A549 (cell line): ENCODE results near the gene ZNF536. TPM values are rescaled to one million over a fixed set of nuclear protein-coding genes. Genes with fewer than 3 reads are reported as not detected.
A peak's percentile ranks its signal among the peaks of the same experiment; 100 is the strongest.
"Not testable (repeated sequence)": the region's sequence is repeated elsewhere in the genome, so short reads cannot be mapped to it uniquely, and the experiment has no call there.

Experiments used
- ATAC-seq, 2 experiments: fragments of 200-7000 bp in 1 of 2; fragments of >200 bp in 1 of 2; cut with Nextera tagmentation in 1 of 2; cut with Tn5 transposase in 1 of 2; 3 replicates each; pipeline versions ENCODE4 v1.8.0 to v1.9.1; 2018 to 2020; ENCODE audit warnings: mild to moderate bottlenecking in 1 of 2, moderate library complexity in 1 of 2
- CTCF ChIA-PET: fragments of 300-600 bp; sonication (Branson Sonifier 250); formaldehyde crosslinking; extraction: SDS; loops from one replicate; lab custom pipeline; 2021; ENCODE audit warnings: antibody characterized with exemption, inconsistent platforms; lab: Yijun Ruan, JAX
- POLR2A ChIA-PET: fragments of 350-600 bp; formaldehyde crosslinking; extraction: SDS; loops from one replicate; lab custom pipeline; 2021; ENCODE audit warnings: antibody characterized with exemption, inconsistent platforms; lab: Yijun Ruan, JAX
- DNase-seq, 2 experiments: peaks; one replicate each; pipeline versions ENCODE4 v3.0.0 to v3.0.0-alpha.2; 2011 to 2016; ENCODE audit warnings: low read depth in 1 of 2, low spot score in 1 of 2
- FAIRE-seq: peaks from 2 replicates; lab custom pipeline; 2011; peaks lifted over from hg19 to GRCh38; lab: Jason Lieb, UNC
- H3K27ac ChIP-seq, 2 experiments: fragments of >200 bp; sonication (Bioruptor Twin); formaldehyde crosslinking; 3 replicates each; pipeline ENCODE4 v1.5.1; 2016 to 2017
- H3K4me1 ChIP-seq: fragments of >200 bp; sonication (Bioruptor Twin); formaldehyde crosslinking; 3 replicates; pipeline ENCODE4 v1.6.1; 2016
- H3K4me2 ChIP-seq: fragments of >200 bp; sonication (Bioruptor Twin); formaldehyde crosslinking; 3 replicates; pipeline ENCODE4 v1.6.1; 2016
- H3K4me3 ChIP-seq: fragments of >200 bp; sonication (Bioruptor Twin); formaldehyde crosslinking; 3 replicates; pipeline ENCODE4 v1.5.1; 2016
- H3K9me3 ChIP-seq: fragments of >200 bp; sonication (Bioruptor Twin); formaldehyde crosslinking; 3 replicates; pipeline ENCODE4 v1.6.1; 2016
- ATOH8 ChIP-seq: fragments of 250-450 bp; sonication (Bioruptor Pico); IDR thresholded peaks from 2 replicates; pipeline ENCODE4 v1.5.0; 2020; ENCODE audit warnings: low read depth, mild to moderate bottlenecking, moderate library complexity
- BHLHE40 ChIP-seq: IDR thresholded peaks from 2 replicates; pipeline ENCODE4 v1.6.1; 2012; ENCODE audit warnings: low read depth, low read length, inconsistent platforms
- EHMT2 ChIP-seq: fragments of 200-600 bp; sonication (generic); IDR thresholded peaks from 2 replicates; pipeline ENCODE4 v1.6.1; 2016; ENCODE audit warnings: antibody characterized with exemption, low read depth, mild to moderate bottlenecking, moderate library complexity
- GATA3 ChIP-seq: IDR thresholded peaks from 2 replicates; pipeline ENCODE4 v1.6.1; 2012; ENCODE audit warnings: borderline replicate concordance
- HOXA7 ChIP-seq: fragments of 250-450 bp; sonication (Bioruptor Pico); IDR thresholded peaks from 2 replicates; pipeline ENCODE4 v1.5.0; 2020; ENCODE audit warnings: mild to moderate bottlenecking, moderate library complexity
- KDM5A ChIP-seq: fragments of 200-600 bp; sonication (generic); IDR thresholded peaks from 2 replicates; pipeline ENCODE4 v1.6.1; 2016; ENCODE audit warnings: antibody characterized with exemption, mild to moderate bottlenecking
- MYC ChIP-seq: IDR thresholded peaks from 2 replicates; pipeline ENCODE4 v1.6.1; 2012; ENCODE audit warnings: mild to moderate bottlenecking, inconsistent platforms, low read length, improper control_type of control experiment, borderline replicate concordance
- NFE2L2 ChIP-seq: fragments of 150-350 bp; conservative IDR thresholded peaks from 2 replicates; pipeline ENCODE4 v1.6.1; 2014; ENCODE audit warnings: low read length
- NR3C1 ChIP-seq: fragments of >200 bp; sonication (Bioruptor Twin); formaldehyde crosslinking; IDR thresholded peaks from 3 replicates; pipeline ENCODE4 v1.6.1; 2017
- RCOR1 ChIP-seq: fragments of 150-350 bp; IDR thresholded peaks from 2 replicates; pipeline ENCODE4 v1.6.1; 2014; ENCODE audit warnings: antibody characterized with exemption, low read length, low read depth
- ZFP36 ChIP-seq: fragments of 450-650 bp; IDR thresholded peaks from 2 replicates; pipeline ENCODE4 v1.6.1; 2014; ENCODE audit warnings: borderline replicate concordance; ENCODE audit not compliant: partially characterized antibody
- WGBS: methylation state at CpG from one replicate; pipeline ENCODE4 v1.1.6; 2017; ENCODE audit errors: missing lambda C conversion rate; 5-methylcytosine and 5-hydroxymethylcytosine counted together
- polyA plus RNA-seq, 4 experiments: library from polyadenylated mRNA; depleted of rRNA in 3 of 4; stranded (reverse); fragments of >200 nt; fragmentation: RNase III in 1 of 4; extraction: RNeasy Plus Mini Kit Qiagen cat#74134 plus additional on column Dnase treatment in 1 of 4; gene quantifications; 2 replicates in 3 of 4; 3 replicates in 1 of 4; pipeline ENCODE4 v1.2.3, GENCODE V29; 2011 to 2017
- TF ChIP-seq, protein P1 (sequence below): fragments of >200 bp; sonication (Bioruptor Twin); formaldehyde crosslinking; IDR thresholded peaks from 3 replicates; pipeline ENCODE4 v1.6.1; 2016
- TF ChIP-seq, protein P2 (sequence below): fragments of >200 bp; sonication (Bioruptor Twin); formaldehyde crosslinking; IDR thresholded peaks from 2 replicates; pipeline ENCODE4 v1.6.1; 2016
- TF ChIP-seq, protein P3 (sequence below): IDR thresholded peaks from 2 replicates; pipeline ENCODE4 v1.6.1; 2012; ENCODE audit warnings: low read depth, borderline replicate concordance

The ZNF536 gene
- polyA plus RNA-seq, 2 of the 4 experiments (the other 2 are of a cell fraction) = not detected

DNA sequence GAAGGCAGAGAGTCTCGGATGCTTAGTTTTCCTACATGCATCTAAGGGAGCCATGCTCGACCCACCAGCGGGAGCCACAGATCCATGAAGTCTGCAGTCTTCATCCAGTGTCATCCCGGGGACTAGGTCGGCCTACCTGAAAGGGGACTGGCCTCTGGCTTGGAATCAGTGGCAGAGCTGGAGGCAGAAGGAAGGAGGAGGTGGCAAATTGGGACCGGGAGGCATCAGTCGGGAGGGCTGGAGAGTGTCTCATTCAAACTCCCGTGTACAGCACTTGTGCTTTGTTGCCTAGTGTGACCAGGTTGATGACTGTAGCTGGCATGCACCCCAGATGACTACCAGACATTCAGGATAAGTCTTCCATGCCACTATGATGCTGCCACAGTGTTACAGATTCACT is 26.5 kb upstream of the ZNF536 start:
- H3K4me3 ChIP-seq = no peak overlapping the region
- DNase-seq (no peak), ATAC-seq (no peak), FAIRE-seq (no peak)
- 0 out of 3 replicates have a peak, but pooled peaks cover 4% of the 10 kb centered on the region for H3K9me3 ChIP-seq
- no peak overlapping the region for H3K4me2 ChIP-seq
- TF ChIP-seq, protein P1, sequence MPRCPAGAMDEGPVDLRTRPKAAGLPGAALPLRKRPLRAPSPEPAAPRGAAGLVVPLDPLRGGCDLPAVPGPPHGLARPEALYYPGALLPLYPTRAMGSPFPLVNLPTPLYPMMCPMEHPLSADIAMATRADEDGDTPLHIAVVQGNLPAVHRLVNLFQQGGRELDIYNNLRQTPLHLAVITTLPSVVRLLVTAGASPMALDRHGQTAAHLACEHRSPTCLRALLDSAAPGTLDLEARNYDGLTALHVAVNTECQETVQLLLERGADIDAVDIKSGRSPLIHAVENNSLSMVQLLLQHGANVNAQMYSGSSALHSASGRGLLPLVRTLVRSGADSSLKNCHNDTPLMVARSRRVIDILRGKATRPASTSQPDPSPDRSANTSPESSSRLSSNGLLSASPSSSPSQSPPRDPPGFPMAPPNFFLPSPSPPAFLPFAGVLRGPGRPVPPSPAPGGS = no peak
- no peak for TF ChIP-seq ATOH8 (CRISPR knock-in tag)
- TF ChIP-seq RCOR1 = no peak
- TF ChIP-seq, protein P2, sequence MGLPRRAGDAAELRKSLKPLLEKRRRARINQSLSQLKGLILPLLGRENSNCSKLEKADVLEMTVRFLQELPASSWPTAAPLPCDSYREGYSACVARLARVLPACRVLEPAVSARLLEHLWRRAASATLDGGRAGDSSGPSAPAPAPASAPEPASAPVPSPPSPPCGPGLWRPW = no peak
- TF ChIP-seq NR3C1 = no peak
- no peak for TF ChIP-seq ZFP36
- no peaks in the 10 kb centered on the region for H3K4me1 ChIP-seq
- ChIA-PET POLR2A (no interaction called here), CTCF (interaction anchor here (1.3 kb wide), 1 partner anchor 8 kb away, joined by 3 read pairs; no protein-coding TSS in a partner anchor)
- WGBS = 2% methylated on average over 8 of the region's 8 CpGs
- H3K27ac ChIP-seq = no peak overlapping the region

DNA sequence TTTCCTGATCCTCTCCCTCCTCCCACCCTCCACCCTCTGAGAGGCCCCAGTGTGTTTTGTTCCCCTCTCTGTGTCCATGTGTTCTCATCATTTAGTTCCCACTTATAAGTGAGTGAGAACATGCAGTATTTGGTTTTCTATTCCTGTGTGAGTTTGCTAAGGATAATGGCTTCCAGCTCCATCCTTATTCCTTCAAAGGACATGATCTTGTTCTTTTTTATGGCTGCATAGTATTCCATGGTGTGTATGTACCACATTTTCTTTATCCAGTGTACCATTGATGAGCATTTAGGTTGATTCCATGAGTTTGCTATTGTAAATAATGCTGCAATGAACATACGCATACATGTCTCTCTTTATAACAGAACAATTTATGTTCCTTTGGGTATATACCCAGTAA is 25.7 kb upstream of the ZNF536 start:
- WGBS = 76% methylated on average over 1 of the region's 1 CpG
- POLR2A ChIA-PET = not testable (repeated sequence)

DNA sequence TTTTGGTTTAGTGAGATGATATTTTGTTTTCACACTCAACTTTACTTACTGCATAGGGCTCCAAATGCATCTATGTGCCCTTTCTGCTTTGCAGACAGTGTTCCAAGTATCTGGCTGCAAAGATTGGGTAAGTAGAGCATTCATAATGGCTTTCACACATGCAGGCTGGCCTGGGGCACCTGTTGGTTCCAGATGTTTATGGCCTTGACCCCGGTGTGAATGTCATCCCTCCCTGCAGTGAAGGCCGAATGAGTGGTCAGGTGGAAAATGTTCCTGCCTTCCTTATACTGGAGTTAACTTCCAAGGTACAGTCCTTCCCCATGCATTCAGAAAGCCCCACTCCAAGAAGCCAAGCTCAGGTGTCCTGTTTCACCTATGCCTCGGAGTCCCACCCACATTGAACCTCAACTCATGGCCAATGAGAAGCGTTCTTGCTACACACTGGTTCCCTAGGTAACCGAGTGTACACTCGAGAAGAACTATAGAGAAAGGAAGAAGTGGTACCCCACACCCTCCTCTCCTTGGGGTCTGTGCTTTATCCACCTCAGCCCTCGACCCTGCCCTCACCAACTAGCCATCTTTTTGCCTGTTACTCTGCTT is 23.0 kb upstream of the ZNF536 start:
- FAIRE-seq (no peak), DNase-seq (no peak), ATAC-seq (no peak)
- H3K4me1 ChIP-seq = no peaks in the 10 kb centered on the region
- no peak overlapping the region for H3K27ac ChIP-seq
- no peak overlapping the region for H3K4me3 ChIP-seq
- WGBS = 2% methylated on average over 7 of the region's 7 CpGs
- ChIA-PET CTCF (interaction anchor here (0.9 to 2.5 kb wide), 2 partner anchors 16 to 18 kb away, joined by 3 to 7 read pairs; no protein-coding TSS in a partner anchor), POLR2A (no interaction called here)
- no peak for TF ChIP-seq GATA3
- H3K4me2 ChIP-seq = no peak overlapping the region
- H3K9me3 ChIP-seq = 0 out of 3 replicates have a peak, but pooled peaks cover 4% of the 10 kb centered on the region

More for the DNA sequence above, 25.7 kb upstream of the ZNF536 start:
- H3K27ac ChIP-seq, H3K9me3 ChIP-seq, ATAC-seq, DNase-seq, H3K4me2 ChIP-seq, H3K4me3 ChIP-seq, H3K4me1 ChIP-seq: not testable (repeated sequence)
- CTCF ChIA-PET = interaction anchor here (1.4 kb wide), 1 partner anchor 17 kb away, joined by 6 read pairs; no protein-coding TSS in a partner anchor
- peak; percentile 51 for FAIRE-seq

DNA sequence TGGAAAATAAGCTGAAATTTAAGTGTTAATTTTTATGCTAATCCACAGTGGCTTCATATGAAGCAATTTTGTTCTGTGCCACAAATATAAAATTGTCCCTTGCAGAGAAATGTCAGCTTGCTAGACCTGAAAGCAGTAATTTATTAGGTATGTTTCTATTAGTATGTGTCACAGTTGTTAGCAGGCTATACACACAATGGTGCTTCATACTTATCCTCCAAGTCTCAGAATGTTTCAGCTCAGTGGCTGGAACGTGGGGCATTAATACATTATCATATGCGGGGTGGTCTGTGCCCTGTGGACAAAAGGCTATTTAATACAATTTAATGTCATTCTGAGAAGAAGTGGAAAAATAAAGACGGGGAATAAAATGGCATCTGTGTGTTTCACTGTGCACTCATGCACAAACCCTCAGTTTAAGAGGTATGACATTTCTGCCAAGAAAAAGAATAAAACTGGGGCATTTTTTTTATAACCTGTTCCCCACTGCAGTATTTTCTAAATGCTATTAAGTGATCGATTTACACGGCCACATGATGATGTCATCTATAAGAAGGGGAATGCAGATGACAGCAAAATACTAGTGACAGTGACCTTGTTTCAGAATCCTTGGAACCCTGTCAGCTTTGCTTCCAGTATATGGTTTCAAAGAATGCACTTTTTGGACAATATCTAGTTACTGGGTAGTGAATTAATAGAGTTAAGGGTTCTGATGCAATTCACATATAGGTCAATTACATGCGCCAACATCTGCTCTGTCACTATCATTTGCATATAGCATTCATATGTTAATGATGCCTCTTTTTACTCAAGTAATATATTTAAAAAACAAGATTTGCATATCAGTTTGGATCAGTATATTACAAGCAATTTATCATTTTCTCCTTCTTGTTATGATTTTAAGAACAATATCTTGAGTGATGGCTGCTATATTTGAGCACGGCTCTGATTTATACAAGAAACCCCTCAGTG is 21.2 kb upstream of the ZNF536 start:
- POLR2A ChIA-PET = no interaction called here
- Histone ChIP-seq H3K4me1 (no peaks in the 10 kb centered on the region), H3K27ac (no peak overlapping the region), H3K9me3 (0 out of 3 replicates have a peak, but pooled peaks cover 4% of the 10 kb centered on the region), H3K4me3 (no peak overlapping the region), H3K4me2 (no peak overlapping the region)
- WGBS = 26% methylated on average over 7 of the region's 7 CpGs
- ATAC-seq (no peak), DNase-seq (no peak), FAIRE-seq (peak; percentile 28)
- CTCF ChIA-PET = interaction anchor here (1.1 to 1.2 kb wide), 2 partner anchors 8 to 28 kb away, joined by 3 to 4 read pairs; no protein-coding TSS in a partner anchor
- TF ChIP-seq NFE2L2 (no peak), KDM5A (no peak), BHLHE40 (no peak), EHMT2 (no peak), HOXA7 (CRISPR knock-in tag) (no peak), MYC (no peak)
- TF ChIP-seq, protein P3, sequence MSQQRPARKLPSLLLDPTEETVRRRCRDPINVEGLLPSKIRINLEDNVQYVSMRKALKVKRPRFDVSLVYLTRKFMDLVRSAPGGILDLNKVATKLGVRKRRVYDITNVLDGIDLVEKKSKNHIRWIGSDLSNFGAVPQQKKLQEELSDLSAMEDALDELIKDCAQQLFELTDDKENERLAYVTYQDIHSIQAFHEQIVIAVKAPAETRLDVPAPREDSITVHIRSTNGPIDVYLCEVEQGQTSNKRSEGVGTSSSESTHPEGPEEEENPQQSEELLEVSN = no peak
- TF ChIP-seq, protein P1 = no peak
